Mammary epithelial cell (primary cell): Measurements from ENCODE around the gene SLC1A7.

ENCODE experiments used
- CTCF ChIP-seq, 2 donors: IDR thresholded peaks in 1 of 2; conservative IDR thresholded peaks in 1 of 2; 2 replicates each; pipeline ENCODE4 v1.5.1; 2011 to 2012; ENCODE audit warnings: inconsistent platforms in 2 of 2, low read length in 2 of 2, mild to moderate bottlenecking in 2 of 2, control low read depth in 1 of 2, low read depth in 1 of 2; ENCODE audit not compliant: insufficient read depth in 1 of 2; ENCODE audit errors: extremely low read depth in 1 of 2
- EZH2 ChIP-seq: IDR thresholded peaks from 2 replicates; pipeline ENCODE4 v1.6.1; 2012; ENCODE audit warnings: low read length, inconsistent platforms, borderline replicate concordance

DNA sequence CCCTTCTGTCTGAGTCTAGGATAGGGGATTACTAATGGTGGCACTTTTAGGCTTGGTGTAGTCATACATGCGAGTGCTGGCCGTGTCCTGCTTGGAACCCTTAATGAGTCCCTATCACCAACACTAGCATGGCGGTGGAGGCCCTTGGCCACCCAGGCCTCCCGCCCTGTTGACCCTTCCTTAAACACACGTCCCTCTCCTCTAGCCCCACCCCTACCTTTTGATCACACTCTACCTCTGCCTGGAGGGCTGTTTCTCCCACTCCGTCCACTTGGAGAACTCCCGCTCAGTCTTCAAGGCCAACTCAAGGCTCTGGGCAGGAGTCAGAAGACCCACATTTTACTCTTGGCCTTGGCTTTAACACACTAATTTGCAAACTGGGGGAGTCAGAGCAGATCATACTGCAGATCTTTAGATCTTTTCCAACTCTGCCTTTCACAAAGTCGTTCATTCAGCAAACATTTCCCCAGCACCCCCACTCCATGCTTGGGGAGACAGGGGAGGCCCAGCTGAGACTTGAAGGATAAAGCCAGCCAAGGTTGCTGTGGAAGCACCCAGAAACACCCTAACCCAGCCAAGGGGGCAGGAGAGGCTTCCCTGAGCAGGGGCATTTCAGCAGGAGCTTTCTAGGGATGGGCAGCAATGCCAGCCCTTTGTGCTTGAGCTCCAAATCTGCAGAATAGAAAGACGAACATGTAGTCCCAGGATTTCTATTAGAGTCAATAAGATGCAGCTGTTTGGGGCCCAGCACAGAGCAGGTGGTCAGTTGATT, 78.5 kb downstream of the SLC1A7 start:
- TF ChIP-seq CTCF (conservative IDR thresholded peaks at IDR 0.05 in 1 of 2, IDR thresholded peaks at IDR 0.05 in 1 of 2; ENCODE audit: extremely low read depth in 1 of 2, insufficient read depth in 1 of 2, low read depth in 1 of 2, low read length in 2 of 2), result no peak
- TF ChIP-seq EZH2, result no peak
